ENCODE data around the gene LCP1. TPM values are rescaled to one million over a fixed set of nuclear protein-coding genes. Genes with fewer than 3 reads are reported as not detected.

Gene LCP1
- total and polyA plus RNA-seq, 4 donors: 42.9 to 539 (median 158) TPM

GRCh38 chr13:46113596-46113995 is 68.4 kb downstream of the LCP1 start:
- ATAC-seq (ENCODE audit: insufficient read depth, low FRiP score) (no peak), DNase-seq (no peak)
- Histone ChIP-seq H3K27me3 (ENCODE audit: control insufficient read depth in 3 of 3, insufficient read depth in 3 of 3, low read length in 2 of 3) (peaks cover 0 to 2% (median 0%) of the 10 kb centered on the region in 3 donors), H3K9ac (ENCODE audit: insufficient read depth in 1 of 2, low read length in 2 of 2) (no peak overlapping the region), H3K4me3 (no peak overlapping the region), H3K36me3 (ENCODE audit: control insufficient read depth in 4 of 4, insufficient read depth in 4 of 4, low read length in 4 of 4) (no peaks in the 10 kb centered on the region), H3K4me1 (ENCODE audit: control insufficient read depth in 5 of 5, insufficient read depth in 5 of 5, low read length in 5 of 5) (no peaks in the 10 kb centered on the region), H3K9me3 (ENCODE audit: control insufficient read depth in 4 of 4, insufficient read depth in 3 of 4, low read length in 3 of 4) (peaks cover 0 to 2% (median 0%) of the 10 kb centered on the region in 4 donors), H3K27ac (ENCODE audit: low read depth in 1 of 2, low read length in 1 of 2) (no peak overlapping the region)
- WGBS, 2 donors: 50 to 79% methylated on average over 2 of the region's 2 CpGs
- no peak for TF ChIP-seq CTCF (IDR thresholded peaks at IDR 0.05; ENCODE audit: control extremely low read depth, extremely low read depth)

- H3K36me3 ChIP-seq (ENCODE audit: control insufficient read depth in 4 of 4, insufficient read depth in 4 of 4, low read length in 4 of 4): no peaks in the 10 kb centered on the region
- H3K4me3 ChIP-seq: no peak overlapping the region
- no peak for DNase-seq
- no peak for ATAC-seq (ENCODE audit: insufficient read depth, low FRiP score)
- no peak overlapping the region for H3K27ac ChIP-seq (ENCODE audit: low read depth in 1 of 2, low read length in 1 of 2)
- no peaks in the 10 kb centered on the region for H3K4me1 ChIP-seq (ENCODE audit: control insufficient read depth in 5 of 5, insufficient read depth in 5 of 5, low read length in 5 of 5)
- no peak for TF ChIP-seq CTCF (IDR thresholded peaks at IDR 0.05; ENCODE audit: control extremely low read depth, extremely low read depth)
- no peak overlapping the region for H3K9ac ChIP-seq (ENCODE audit: insufficient read depth in 1 of 2, low read length in 2 of 2)
- H3K27me3 ChIP-seq (ENCODE audit: control insufficient read depth in 3 of 3, insufficient read depth in 3 of 3, low read length in 2 of 3): peaks cover 0 to 2% (median 0%) of the 10 kb centered on the region in 3 donors
- peaks cover 0 to 2% (median 0%) of the 10 kb centered on the region in 4 donors for H3K9me3 ChIP-seq (ENCODE audit: control insufficient read depth in 4 of 4, insufficient read depth in 3 of 4, low read length in 3 of 4)
Measured at GRCh38 chr13:46111151-46111550, 70.8 kb downstream of the LCP1 start.

- H3K27me3 ChIP-seq (ENCODE audit: control insufficient read depth in 3 of 3, insufficient read depth in 3 of 3, low read length in 2 of 3): peaks cover 0 to 2% (median 0%) of the 10 kb centered on the region in 3 donors
- DNase-seq (no peak), ATAC-seq (ENCODE audit: insufficient read depth, low FRiP score) (no peak)
- H3K36me3 ChIP-seq (ENCODE audit: control insufficient read depth in 4 of 4, insufficient read depth in 4 of 4, low read length in 4 of 4): no peaks in the 10 kb centered on the region
- no peak for TF ChIP-seq CTCF (IDR thresholded peaks at IDR 0.05; ENCODE audit: control extremely low read depth, extremely low read depth)
- no peak overlapping the region for H3K9ac ChIP-seq (ENCODE audit: insufficient read depth in 1 of 2, low read length in 2 of 2)
- peaks cover 0 to 2% (median 0%) of the 10 kb centered on the region in 4 donors for H3K9me3 ChIP-seq (ENCODE audit: control insufficient read depth in 4 of 4, insufficient read depth in 3 of 4, low read length in 3 of 4)
- H3K4me3 ChIP-seq: no peak overlapping the region
- 51 to 77% methylated on average over 4 of the region's 4 CpGs for WGBS, 2 donors
- H3K27ac ChIP-seq (ENCODE audit: low read depth in 1 of 2, low read length in 1 of 2): no peak overlapping the region
- H3K4me1 ChIP-seq (ENCODE audit: control insufficient read depth in 5 of 5, insufficient read depth in 5 of 5, low read length in 5 of 5): no peaks in the 10 kb centered on the region
Measured at GRCh38 chr13:46109451-46109850, 72.5 kb downstream of the LCP1 start.

- 27 to 35% methylated on average over 4 of the region's 4 CpGs for WGBS, 2 donors
- TF ChIP-seq CTCF (IDR thresholded peaks at IDR 0.05; ENCODE audit: control extremely low read depth, extremely low read depth): no peak
- no peaks in the 10 kb centered on the region for H3K9me3 ChIP-seq (ENCODE audit: control insufficient read depth in 4 of 4, insufficient read depth in 3 of 4, low read length in 3 of 4)
- H3K4me1 ChIP-seq (ENCODE audit: control insufficient read depth in 5 of 5, insufficient read depth in 5 of 5, low read length in 5 of 5): peaks cover 0 to 3% (median 0%) of the 10 kb centered on the region in 5 donors
- H3K27ac ChIP-seq (ENCODE audit: low read depth in 1 of 2, low read length in 1 of 2): no peak overlapping the region
- no peak overlapping the region for H3K9ac ChIP-seq (ENCODE audit: insufficient read depth in 1 of 2, low read length in 2 of 2)
- DNase-seq: no peak
- peaks cover 0 to 2% (median 0%) of the 10 kb centered on the region in 3 donors for H3K27me3 ChIP-seq (ENCODE audit: control insufficient read depth in 3 of 3, insufficient read depth in 3 of 3, low read length in 2 of 3)
- ATAC-seq (ENCODE audit: insufficient read depth, low FRiP score): peak; percentile 53
- no peaks in the 10 kb centered on the region for H3K36me3 ChIP-seq (ENCODE audit: control insufficient read depth in 4 of 4, insufficient read depth in 4 of 4, low read length in 4 of 4)
- no peak overlapping the region for H3K4me3 ChIP-seq
Measured at GRCh38 chr13:46106839-46107371, 75.1 kb downstream of the LCP1 start.
